Measurements from ENCODE around the gene ZNF213.

Gene ZNF213

DNA sequence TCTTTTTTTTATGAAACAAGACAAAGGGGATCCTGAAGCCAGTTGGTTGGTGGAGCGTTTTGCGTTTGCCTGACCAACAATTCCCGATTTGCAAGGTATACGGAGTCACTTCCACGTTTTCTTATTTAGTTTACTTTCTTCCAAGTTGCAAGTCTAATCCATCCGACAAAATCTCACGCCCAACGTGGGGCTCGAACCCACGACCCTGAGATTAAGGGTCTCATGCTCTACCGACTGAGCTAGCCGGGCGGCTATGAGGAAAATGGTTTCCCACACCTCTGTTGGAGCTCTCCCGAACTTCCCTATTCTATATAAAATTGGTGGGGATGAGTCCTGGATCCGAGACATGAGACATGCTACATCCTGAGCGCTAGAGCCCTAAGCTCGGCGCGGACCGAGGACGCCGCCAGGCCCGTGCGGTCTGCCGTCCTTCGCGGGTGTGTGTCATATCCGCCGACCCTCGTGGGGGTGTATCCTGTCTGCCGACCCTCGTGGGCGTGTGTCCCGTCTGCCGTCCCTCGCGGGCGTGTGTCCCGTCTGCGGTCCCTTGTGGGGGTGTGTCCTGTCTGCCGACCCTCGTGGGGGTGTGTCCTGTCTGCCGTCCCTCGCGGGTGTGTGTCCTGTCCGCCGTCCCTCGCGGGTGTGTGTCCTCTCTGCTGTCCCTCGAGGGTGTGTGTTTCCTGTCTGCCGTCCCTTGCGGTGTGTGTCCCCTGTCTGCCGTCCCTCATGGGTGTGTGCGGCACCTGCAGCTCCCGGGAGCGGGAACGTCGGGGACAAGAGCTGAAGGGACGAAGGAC is 22.6 kb downstream of the ZNF213 start:
- H3K4me3 ChIP-seq (ENCODE audit: low read depth, low read length), result peak overlapping the region; percentile 63
- peak; percentile 91 for DNase-seq (ENCODE audit: low read depth)

DNA sequence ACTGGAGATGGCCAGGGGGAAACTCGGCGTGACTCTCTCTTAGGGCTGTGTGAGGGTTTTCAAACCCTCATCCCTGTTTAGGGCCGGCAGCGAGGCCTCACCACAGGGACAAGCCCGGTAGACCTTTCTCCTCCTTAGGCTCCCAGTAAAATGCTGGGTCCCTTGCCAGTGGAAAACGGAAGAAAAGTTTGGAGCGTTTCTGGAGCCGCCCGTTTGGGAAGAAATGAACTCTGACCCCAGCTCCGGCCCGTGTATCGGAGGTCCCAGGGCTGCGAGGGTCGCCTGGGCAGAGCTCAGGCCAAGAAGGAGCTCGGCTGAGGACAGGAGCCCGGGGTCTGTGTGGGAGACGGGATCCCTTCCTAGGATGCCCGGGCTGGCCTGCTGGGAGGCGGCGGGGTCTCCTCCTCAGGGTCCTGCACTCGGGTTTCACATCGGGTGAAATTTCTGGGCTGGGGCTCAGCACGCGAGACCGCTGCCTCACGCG is 23.2 kb downstream of the ZNF213 start:
- DNase-seq (ENCODE audit: low read depth), result peak; percentile 53
- no peak for TF ChIP-seq POLR2A (IDR thresholded peaks at IDR 0.05; ENCODE audit: extremely low read depth, insufficient read length)
- TF ChIP-seq MYC (IDR thresholded peaks at IDR 0.05; ENCODE audit: low read depth, low read length), result no peak
- TF ChIP-seq, protein P1, sequence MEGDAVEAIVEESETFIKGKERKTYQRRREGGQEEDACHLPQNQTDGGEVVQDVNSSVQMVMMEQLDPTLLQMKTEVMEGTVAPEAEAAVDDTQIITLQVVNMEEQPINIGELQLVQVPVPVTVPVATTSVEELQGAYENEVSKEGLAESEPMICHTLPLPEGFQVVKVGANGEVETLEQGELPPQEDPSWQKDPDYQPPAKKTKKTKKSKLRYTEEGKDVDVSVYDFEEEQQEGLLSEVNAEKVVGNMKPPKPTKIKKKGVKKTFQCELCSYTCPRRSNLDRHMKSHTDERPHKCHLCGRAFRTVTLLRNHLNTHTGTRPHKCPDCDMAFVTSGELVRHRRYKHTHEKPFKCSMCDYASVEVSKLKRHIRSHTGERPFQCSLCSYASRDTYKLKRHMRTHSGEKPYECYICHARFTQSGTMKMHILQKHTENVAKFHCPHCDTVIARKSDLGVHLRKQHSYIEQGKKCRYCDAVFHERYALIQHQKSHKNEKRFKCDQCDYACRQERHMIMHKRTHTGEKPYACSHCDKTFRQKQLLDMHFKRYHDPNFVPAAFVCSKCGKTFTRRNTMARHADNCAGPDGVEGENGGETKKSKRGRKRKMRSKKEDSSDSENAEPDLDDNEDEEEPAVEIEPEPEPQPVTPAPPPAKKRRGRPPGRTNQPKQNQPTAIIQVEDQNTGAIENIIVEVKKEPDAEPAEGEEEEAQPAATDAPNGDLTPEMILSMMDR (IDR thresholded peaks at IDR 0.05; ENCODE audit: low read depth, low read length), result no peak
- TF ChIP-seq, protein P2, sequence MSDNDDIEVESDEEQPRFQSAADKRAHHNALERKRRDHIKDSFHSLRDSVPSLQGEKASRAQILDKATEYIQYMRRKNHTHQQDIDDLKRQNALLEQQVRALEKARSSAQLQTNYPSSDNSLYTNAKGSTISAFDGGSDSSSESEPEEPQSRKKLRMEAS (IDR thresholded peaks at IDR 0.05; ENCODE audit: low read depth, low read length), result no peak
- H3K4me3 ChIP-seq (ENCODE audit: low read depth, low read length), result peak overlapping the region; percentile 63

More for the DNA sequence above, 22.6 kb downstream of the ZNF213 start:
- TF ChIP-seq POLR2A (IDR thresholded peaks at IDR 0.05; ENCODE audit: extremely low read depth, insufficient read length) (no peak), MYC (IDR thresholded peaks at IDR 0.05; ENCODE audit: low read depth, low read length) (peak; percentile 23; the same call in 1 of the 2 replicates)
- TF ChIP-seq, protein P1 (IDR thresholded peaks at IDR 0.05; ENCODE audit: low read depth, low read length), result no peak
- TF ChIP-seq, protein P2 (IDR thresholded peaks at IDR 0.05; ENCODE audit: low read depth, low read length), result peak; percentile 18

DNA sequence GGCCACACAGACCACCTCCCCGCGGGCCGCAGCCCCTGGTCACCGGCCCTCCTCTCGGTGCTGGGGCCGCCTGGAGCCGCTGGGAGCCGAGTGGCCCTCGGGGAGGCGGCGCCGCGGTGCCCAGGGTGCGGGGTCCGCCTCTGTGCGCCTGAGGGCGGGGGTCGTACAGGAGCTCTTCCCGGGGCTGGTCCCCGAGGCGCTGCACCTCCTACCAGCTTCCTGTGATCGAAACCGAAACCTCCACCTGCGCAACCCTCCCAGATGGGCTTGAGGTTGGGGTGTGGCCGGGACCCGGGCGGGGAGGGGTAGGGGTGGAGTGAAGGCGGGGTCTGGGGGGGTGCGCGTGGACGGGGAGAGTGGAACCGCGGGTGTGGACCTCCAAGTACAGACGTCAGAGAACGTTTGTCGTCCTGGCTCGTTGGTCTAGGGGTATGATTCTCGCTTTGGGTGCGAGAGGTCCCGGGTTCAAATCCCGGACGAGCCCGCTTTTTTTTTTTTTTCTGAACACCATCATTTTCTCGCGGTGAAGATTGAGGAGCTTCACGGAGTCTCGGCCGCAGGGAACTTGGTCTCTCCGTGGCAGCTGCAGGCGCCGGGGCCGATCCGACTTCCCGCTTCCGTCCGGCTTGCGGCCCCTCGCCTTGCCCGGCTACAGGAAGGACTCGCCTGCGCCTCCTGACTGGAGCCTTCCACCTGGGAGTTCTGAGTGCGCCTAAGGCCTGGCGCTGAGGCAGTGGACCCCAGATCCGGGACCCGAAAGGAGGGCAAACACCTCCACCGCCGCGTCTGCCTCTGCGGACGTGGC is 23.9 kb downstream of the ZNF213 start:
- H3K4me3 ChIP-seq (ENCODE audit: low read depth, low read length), result peak overlapping the region; percentile 63
- peak; percentile 88 for DNase-seq (ENCODE audit: low read depth)
- no peak for TF ChIP-seq POLR2A (IDR thresholded peaks at IDR 0.05; ENCODE audit: extremely low read depth, insufficient read length)
- TF ChIP-seq, protein P1 (IDR thresholded peaks at IDR 0.05; ENCODE audit: low read depth, low read length), result no peak
- TF ChIP-seq MYC (IDR thresholded peaks at IDR 0.05; ENCODE audit: low read depth, low read length), result peak; percentile 17
- TF ChIP-seq, protein P2 (IDR thresholded peaks at IDR 0.05; ENCODE audit: low read depth, low read length), result peak; percentile 19; the same call in 1 of the 2 replicates

DNA sequence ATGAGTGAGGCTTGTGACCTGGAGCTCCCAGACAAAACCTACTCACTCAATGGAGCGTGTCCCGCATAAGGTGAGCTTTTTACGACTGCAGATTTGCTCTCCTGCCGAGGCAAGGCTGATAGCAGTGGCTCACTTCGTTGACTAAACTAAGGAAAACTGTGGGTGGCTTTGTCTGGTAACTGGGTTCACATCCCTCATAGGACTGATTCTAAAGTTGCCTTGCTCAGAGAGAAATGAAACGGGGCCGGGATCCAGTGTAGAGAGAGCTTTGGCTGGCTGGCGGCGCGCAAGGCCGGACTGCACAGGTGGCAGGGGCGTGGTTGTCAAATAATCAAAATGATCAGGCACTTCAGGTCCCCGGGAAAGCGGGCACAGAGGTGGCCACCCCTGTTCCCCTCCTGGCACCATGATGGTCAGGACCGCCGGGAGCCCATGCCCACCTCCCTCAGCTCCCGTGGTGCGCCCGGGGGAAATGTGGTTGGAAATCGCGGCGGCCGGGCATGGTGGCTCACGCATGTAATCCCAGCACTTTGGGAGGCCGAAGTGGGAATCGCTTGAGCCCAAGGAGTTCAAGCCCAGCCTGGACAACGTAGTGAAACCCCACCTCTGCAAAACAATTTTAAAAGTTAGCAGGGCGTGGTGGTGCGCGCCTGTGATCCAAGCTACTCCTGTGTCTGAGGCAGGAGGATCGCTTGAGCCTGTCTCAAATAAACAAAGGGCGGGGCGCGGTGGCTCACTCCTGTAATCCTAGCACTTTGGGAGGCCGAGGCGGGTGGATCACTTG is 26.6 kb downstream of the ZNF213 start:
- no peak overlapping the region for H3K4me3 ChIP-seq (ENCODE audit: low read depth, low read length)
- TF ChIP-seq, protein P2 (IDR thresholded peaks at IDR 0.05; ENCODE audit: low read depth, low read length), result no peak
- TF ChIP-seq POLR2A (IDR thresholded peaks at IDR 0.05; ENCODE audit: extremely low read depth, insufficient read length), result no peak
- no peak for DNase-seq (ENCODE audit: low read depth)

DNA sequence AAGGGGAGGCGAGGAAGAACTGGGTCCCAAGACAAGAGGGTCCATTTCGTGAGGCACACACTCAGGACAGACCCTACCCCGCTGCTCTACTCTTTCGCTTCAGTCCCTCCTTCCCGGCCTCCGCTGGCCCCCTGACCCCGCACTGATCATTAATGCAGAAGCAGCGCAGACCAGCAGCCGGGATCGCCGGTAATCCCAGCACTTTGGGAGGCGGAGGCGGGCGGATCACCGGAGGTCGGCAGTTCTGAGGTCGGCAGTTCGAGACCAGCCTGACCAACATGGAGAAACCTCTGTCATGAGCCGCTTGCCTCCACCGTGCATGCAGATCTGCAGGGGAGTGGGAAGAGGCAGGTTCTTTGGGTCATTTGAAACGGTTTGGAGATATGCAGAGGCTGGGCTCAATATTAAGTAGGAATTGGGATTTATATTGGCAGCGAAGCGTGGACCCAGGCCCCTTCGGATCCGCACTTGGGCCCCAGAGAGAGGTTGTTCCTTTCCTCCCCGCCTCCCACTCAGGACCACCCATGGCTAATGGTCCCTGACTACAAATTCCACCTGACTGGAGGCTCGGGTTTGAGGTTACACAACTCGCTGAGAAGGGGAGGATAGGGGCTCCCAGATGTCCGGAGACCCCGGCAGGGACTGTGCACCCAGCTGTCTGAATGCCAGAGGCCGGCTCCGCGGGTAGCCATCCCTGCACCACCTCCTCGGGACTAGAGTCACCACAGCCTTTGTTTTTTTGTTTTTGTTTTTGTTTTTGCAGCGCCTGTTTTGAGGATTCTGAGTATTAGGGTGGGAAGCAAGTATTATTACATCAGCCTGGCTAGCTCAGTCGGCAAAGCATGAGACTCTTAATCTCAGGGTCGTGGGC is 29.5 kb downstream of the ZNF213 start:
- TF ChIP-seq POLR2A (IDR thresholded peaks at IDR 0.05; ENCODE audit: extremely low read depth, insufficient read length) (no peak), MYC (IDR thresholded peaks at IDR 0.05; ENCODE audit: low read depth, low read length) (no peak)
- TF ChIP-seq, protein P1 (IDR thresholded peaks at IDR 0.05; ENCODE audit: low read depth, low read length), result no peak
- TF ChIP-seq, protein P2 (IDR thresholded peaks at IDR 0.05; ENCODE audit: low read depth, low read length), result no peak
- no peak for DNase-seq (ENCODE audit: low read depth)
- H3K4me3 ChIP-seq (ENCODE audit: low read depth, low read length), result no peak overlapping the region

Data from NB4 (cell line).